Osteoblast (primary cell): ENCODE data around the gene COL6A1. TPM values are rescaled to one million over a fixed set of nuclear protein-coding genes. Genes with fewer than 3 reads are reported as not detected.

Experiments used
- DNase-seq: peaks from one replicate; pipeline ENCODE4 v3.0.0; 2011; ENCODE audit warnings: low spot score, mixed read lengths; ENCODE audit not compliant: insufficient read length; ENCODE audit errors: missing footprints
- H2AFZ ChIP-seq: 2 replicates; pipeline ENCODE4 v1.6.0; 2011; ENCODE audit warnings: mild to moderate bottlenecking, low read length
- H3K27ac ChIP-seq: 2 replicates; pipeline ENCODE4 v1.5.1; 2011; ENCODE audit warnings: mild to moderate bottlenecking, low read depth, low read length, moderate library complexity
- H3K27me3 ChIP-seq: 2 replicates; pipeline ENCODE4 v1.6.0; 2012; ENCODE audit warnings: mild to moderate bottlenecking, control low read depth, inconsistent platforms, low read length, moderate library complexity; ENCODE audit not compliant: insufficient read depth
- H3K36me3 ChIP-seq: 2 replicates; pipeline ENCODE4 v1.5.1; 2011; ENCODE audit warnings: mild to moderate bottlenecking, low read length, control low read depth, moderate library complexity; ENCODE audit not compliant: insufficient read depth
- H3K4me1 ChIP-seq: 2 replicates; pipeline ENCODE4 v1.5.1; 2011; ENCODE audit warnings: mild to moderate bottlenecking, low read length, control low read depth, moderate library complexity; ENCODE audit not compliant: insufficient read depth
- H3K4me2 ChIP-seq: 2 replicates; pipeline ENCODE4 v1.6.0; 2011; ENCODE audit warnings: mild to moderate bottlenecking, low read length; ENCODE audit not compliant: insufficient read depth
- H3K4me3 ChIP-seq: fragments of 200-600 bp; sonication (generic); 3 replicates; pipeline ENCODE4 v1.5.1; 2012; ENCODE audit warnings: mild to moderate bottlenecking, low read length, inconsistent platforms; ENCODE audit not compliant: insufficient read depth
- H3K79me2 ChIP-seq: 2 replicates; pipeline ENCODE4 v1.6.0; 2012; ENCODE audit warnings: mild to moderate bottlenecking, low read length, control low read depth, inconsistent platforms; ENCODE audit not compliant: insufficient read depth
- H3K9me3 ChIP-seq: 2 replicates; pipeline ENCODE4 v1.5.1; 2011; ENCODE audit warnings: low read depth, low read length, control low read depth
- H4K20me1 ChIP-seq: 2 replicates; pipeline ENCODE4 v1.6.0; 2012; ENCODE audit warnings: mild to moderate bottlenecking, low read length, control low read depth; ENCODE audit not compliant: insufficient read depth
- total RNA-seq: library from RNA; depleted of rRNA; stranded (reverse); fragments of >200 nt; gene quantifications from 2 replicates; pipeline ENCODE4 v1.2.3, GENCODE V29; 2012
- TF ChIP-seq, protein P1 (sequence below): IDR thresholded peaks from 2 replicates; pipeline ENCODE4 v1.5.1; 2011; ENCODE audit warnings: mild to moderate bottlenecking, low read depth, low read length, moderate library complexity; ENCODE audit errors: extremely low read depth

COL6A1 gene
- total RNA-seq, 1 donor: 1,612 TPM

DNA sequence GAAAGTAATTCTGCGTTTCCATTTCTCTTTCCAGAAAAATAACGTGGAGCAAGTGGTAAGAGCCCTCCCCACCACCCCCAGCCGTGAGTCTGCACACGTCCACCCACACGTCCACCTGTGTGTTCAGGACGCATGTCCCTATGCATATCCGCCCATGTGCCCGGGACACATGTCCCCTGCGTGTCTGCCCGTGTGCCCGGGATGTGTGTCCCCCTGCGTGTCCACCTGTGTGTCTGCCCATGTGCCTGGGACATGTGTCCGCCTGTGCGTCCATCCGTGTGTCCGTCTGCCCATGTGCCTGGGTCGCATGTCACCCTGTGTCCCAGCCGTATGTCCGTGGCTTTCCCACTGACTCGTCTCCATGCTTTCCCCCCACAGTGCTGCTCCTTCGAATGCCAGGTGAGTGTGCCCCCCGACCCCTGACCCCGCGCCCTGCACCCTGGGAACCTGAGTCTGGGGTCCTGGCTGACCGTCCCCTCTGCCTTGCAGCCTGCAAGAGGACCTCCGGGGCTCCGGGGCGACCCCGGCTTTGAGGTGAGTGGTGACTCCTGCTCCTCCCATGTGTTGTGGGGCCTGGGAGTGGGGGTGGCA, 5.6 kb downstream of the COL6A1 start:
- H3K4me3 ChIP-seq: no peak overlapping the region

DNA sequence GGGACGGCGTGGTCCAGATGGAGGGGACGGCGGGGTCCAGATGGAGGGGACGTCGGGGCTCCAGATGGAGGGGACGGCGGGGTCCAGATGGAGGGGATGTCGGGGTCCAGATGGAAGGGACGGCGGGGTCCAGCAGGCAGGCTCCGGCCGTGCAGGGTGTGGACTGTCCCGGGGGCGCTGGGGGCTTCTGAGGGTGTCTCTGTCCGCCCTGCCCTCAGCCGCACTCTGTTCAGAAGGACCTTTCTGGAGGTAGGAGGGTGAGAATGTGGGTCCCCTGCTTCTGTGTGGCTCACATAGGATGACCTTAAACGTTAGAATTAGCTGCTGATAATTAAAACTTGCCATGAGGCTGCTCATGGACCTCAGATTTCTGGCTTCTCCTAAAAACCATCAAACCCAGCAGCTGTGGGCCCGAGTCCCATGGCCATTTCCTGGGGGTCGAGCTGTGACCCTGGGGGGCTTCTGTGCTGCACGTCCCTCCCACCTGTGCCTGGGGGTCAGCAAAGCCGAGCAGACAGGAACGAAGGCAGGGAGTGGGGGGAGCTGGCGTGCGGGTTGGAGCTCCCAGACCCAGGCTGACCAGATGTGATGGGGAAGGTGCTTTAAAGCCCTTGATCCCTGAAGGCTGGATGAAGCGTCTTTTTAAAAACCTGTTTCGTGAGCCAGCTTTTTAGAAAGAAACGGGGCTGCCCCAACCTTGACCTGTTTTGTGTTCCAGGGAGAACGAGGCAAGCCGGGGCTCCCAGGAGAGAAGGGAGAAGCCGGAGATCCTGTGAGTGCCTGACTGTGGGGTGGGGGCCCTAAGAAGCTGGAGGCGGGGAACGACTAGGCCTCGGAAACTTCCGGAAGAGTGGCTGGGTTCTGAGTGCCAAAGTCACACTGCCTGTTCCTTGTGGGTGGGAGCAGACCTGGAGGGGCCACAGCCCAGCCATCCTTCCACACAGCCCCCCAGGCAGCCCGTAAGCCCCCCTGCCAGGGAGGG, 7.1 kb downstream of the COL6A1 start:
- Histone ChIP-seq H4K20me1 (peaks cover 22% of the 10 kb centered on the region), H2AFZ (no peak overlapping the region), H3K79me2 (peaks cover 91% of the 10 kb centered on the region), H3K4me1 (peaks cover 14% of the 10 kb centered on the region), H3K27ac (peak overlapping the region; percentile 33), H3K4me3 (no peak overlapping the region), H3K9me3 (no peaks in the 10 kb centered on the region), H3K36me3 (peaks cover 86% of the 10 kb centered on the region), H3K27me3 (no peaks in the 10 kb centered on the region), H3K4me2 (no peak overlapping the region)
- peak; percentile 91 for DNase-seq
- TF ChIP-seq, protein P1, sequence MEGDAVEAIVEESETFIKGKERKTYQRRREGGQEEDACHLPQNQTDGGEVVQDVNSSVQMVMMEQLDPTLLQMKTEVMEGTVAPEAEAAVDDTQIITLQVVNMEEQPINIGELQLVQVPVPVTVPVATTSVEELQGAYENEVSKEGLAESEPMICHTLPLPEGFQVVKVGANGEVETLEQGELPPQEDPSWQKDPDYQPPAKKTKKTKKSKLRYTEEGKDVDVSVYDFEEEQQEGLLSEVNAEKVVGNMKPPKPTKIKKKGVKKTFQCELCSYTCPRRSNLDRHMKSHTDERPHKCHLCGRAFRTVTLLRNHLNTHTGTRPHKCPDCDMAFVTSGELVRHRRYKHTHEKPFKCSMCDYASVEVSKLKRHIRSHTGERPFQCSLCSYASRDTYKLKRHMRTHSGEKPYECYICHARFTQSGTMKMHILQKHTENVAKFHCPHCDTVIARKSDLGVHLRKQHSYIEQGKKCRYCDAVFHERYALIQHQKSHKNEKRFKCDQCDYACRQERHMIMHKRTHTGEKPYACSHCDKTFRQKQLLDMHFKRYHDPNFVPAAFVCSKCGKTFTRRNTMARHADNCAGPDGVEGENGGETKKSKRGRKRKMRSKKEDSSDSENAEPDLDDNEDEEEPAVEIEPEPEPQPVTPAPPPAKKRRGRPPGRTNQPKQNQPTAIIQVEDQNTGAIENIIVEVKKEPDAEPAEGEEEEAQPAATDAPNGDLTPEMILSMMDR: no peak

More for the DNA sequence above, 5.6 kb downstream of the COL6A1 start:
- peak; percentile 88 for DNase-seq
- TF ChIP-seq, protein P1: no peak
- no peaks in the 10 kb centered on the region for H3K9me3 ChIP-seq
- peaks cover 91% of the 10 kb centered on the region for H3K79me2 ChIP-seq
- peaks cover 13% of the 10 kb centered on the region for H3K4me1 ChIP-seq
- peaks cover 83% of the 10 kb centered on the region for H3K36me3 ChIP-seq
- H3K27ac ChIP-seq: no peak overlapping the region
- no peak overlapping the region for H3K4me2 ChIP-seq
- H3K27me3 ChIP-seq: no peaks in the 10 kb centered on the region
- peaks cover 36% of the 10 kb centered on the region for H4K20me1 ChIP-seq
- no peak overlapping the region for H2AFZ ChIP-seq

DNA sequence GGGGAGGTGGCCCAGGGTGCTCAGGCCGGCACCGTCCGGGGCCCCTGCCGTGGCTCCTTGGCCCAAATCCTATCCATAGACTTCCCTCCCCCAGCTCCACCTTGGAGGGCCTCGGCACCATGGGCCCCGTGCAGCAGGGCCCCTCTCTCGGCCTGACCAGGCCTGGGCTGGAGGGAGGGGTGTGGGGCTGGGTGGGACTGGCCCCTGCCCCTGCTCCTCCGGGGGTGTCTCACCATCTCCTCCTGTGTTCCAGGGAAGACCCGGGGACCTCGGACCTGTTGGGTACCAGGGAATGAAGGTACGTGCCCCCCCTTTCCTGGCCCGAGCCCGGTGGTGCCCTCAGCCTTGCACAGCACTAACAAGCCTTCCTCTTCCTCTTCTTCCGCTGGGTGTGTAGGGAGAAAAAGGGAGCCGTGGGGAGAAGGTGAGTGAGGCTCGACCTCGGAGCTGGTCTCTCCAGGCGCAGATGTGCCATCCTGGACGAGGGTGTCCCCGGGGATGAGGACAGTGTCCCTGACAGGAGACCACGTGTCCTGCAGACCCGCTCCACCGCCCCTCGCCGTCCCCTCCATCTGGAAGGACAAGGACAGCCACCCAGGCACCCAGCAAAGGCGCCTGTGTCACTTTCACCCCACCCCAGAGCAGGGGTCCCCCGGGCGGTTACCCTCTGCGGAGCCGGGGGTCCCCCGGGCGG, 7.9 kb downstream of the COL6A1 start:
- H3K27ac ChIP-seq: no peak overlapping the region
- peaks cover 89% of the 10 kb centered on the region for H3K36me3 ChIP-seq
- H2AFZ ChIP-seq: no peak overlapping the region
- H3K4me2 ChIP-seq: no peak overlapping the region
- H3K4me1 ChIP-seq: peaks cover 8% of the 10 kb centered on the region
- peak; percentile 89 for DNase-seq
- no peak overlapping the region for H3K4me3 ChIP-seq
- H4K20me1 ChIP-seq: peaks cover 15% of the 10 kb centered on the region
- no peaks in the 10 kb centered on the region for H3K27me3 ChIP-seq
- H3K9me3 ChIP-seq: no peaks in the 10 kb centered on the region
- peaks cover 91% of the 10 kb centered on the region for H3K79me2 ChIP-seq
- TF ChIP-seq, protein P1: no peak
